GM23338 (cell line): ENCODE data around the gene C2CD3. TPM values are rescaled to one million over a fixed set of nuclear protein-coding genes. Genes with fewer than 3 reads are reported as not detected.
"Not testable (repeated sequence)": the region's sequence is repeated elsewhere in the genome, so short reads cannot be mapped to it uniquely, and the experiment has no call there.

Source experiments
- ATAC-seq: fragments of 200-7000 bp; cut with Tn5 transposase; 3 replicates; pipeline ENCODE4 v1.9.1; 2020
- DNase-seq: peaks from one replicate; pipeline ENCODE4 v3.0.0-alpha.2; 2015; ENCODE audit warnings: low spot score
- H2AFZ ChIP-seq: fragments of 200-600 bp; sonication (generic); 2 replicates; pipeline ENCODE4 v1.8.0; 2016; ENCODE audit warnings: antibody characterized with exemption, mild to moderate bottlenecking, moderate library complexity
- H3F3A ChIP-seq: fragments of 200-600 bp; sonication (generic); replicated peaks from 2 replicates; pipeline ENCODE4 v1.8.0; 2017; ENCODE audit warnings: antibody characterized with exemption, mixed run types, low read depth
- H3K27ac ChIP-seq: fragments of 200-600 bp; sonication (generic); 2 replicates; pipeline ENCODE4 v1.6.1; 2016; ENCODE audit warnings: low read depth
- H3K27me3 ChIP-seq: fragments of 200-600 bp; sonication (generic); 2 replicates; pipeline ENCODE4 v1.8.0; 2016; ENCODE audit warnings: mild to moderate bottlenecking, mixed run types, moderate library complexity; ENCODE audit not compliant: insufficient read depth
- H3K36me3 ChIP-seq: fragments of 200-600 bp; sonication (generic); 2 replicates; pipeline ENCODE4 v1.8.0; 2016; ENCODE audit warnings: mild to moderate bottlenecking; ENCODE audit not compliant: insufficient read depth
- H3K4me1 ChIP-seq: fragments of 200-600 bp; sonication (generic); 2 replicates; pipeline ENCODE4 v1.8.0; 2016; ENCODE audit warnings: mild to moderate bottlenecking, moderate library complexity; ENCODE audit not compliant: insufficient read depth
- H3K4me2 ChIP-seq: fragments of 200-600 bp; sonication (generic); 2 replicates; pipeline ENCODE4 v1.7.1; 2017; ENCODE audit warnings: mixed run types
- H3K4me3 ChIP-seq: fragments of 200-600 bp; sonication (generic); 2 replicates; pipeline ENCODE4 v1.6.1; 2016; ENCODE audit warnings: mixed run types
- H3K79me2 ChIP-seq: fragments of 200-600 bp; sonication (generic); replicated peaks from 2 replicates; pipeline ENCODE4 v1.8.0; 2017; ENCODE audit warnings: mild to moderate bottlenecking; ENCODE audit not compliant: insufficient read depth
- H3K9me2 ChIP-seq: fragments of 200-600 bp; sonication (generic); 2 replicates; pipeline ENCODE4 v1.8.0; 2017; ENCODE audit not compliant: insufficient read depth
- H4K20me1 ChIP-seq: fragments of 200-600 bp; sonication (generic); replicated peaks from 2 replicates; pipeline ENCODE4 v1.8.0; 2017; ENCODE audit warnings: mild to moderate bottlenecking; ENCODE audit not compliant: insufficient read depth
- H3K27ac Mint-ChIP-seq: 2 replicates; pipeline ENCODE4 v1.8.0; 2020; ENCODE audit warnings: inconsistent platforms, mild to moderate bottlenecking, moderate library complexity, mixed read lengths
- H3K27me3 Mint-ChIP-seq: 3 replicates; pipeline ENCODE4 v1.8.0; 2022; ENCODE audit warnings: low read depth, mild to moderate bottlenecking, moderate library complexity, mixed read lengths, inconsistent platforms; ENCODE audit not compliant: insufficient read depth, poor library complexity
- H3K36me3 Mint-ChIP-seq: 3 replicates; pipeline ENCODE4 v1.8.0; 2021; ENCODE audit warnings: low read depth, mild to moderate bottlenecking, inconsistent platforms, moderate library complexity, mixed read lengths
- H3K4me1 Mint-ChIP-seq: 3 replicates; pipeline ENCODE4 v1.8.0; 2020; ENCODE audit warnings: mild to moderate bottlenecking, inconsistent platforms, mixed read lengths
- H3K4me3 Mint-ChIP-seq: 3 replicates; pipeline ENCODE4 v1.8.0; 2021; ENCODE audit warnings: moderate library complexity, mild to moderate bottlenecking, inconsistent platforms, mixed read lengths
- H3K9me3 Mint-ChIP-seq: 3 replicates; pipeline ENCODE4 v1.8.0; 2020; ENCODE audit warnings: moderate library complexity, mild to moderate bottlenecking, inconsistent platforms, mixed read lengths
- CREB1 ChIP-seq: fragments of 250-450 bp; sonication (Bioruptor Pico); IDR thresholded peaks from 2 replicates; pipeline ENCODE4 v1.5.0; 2020; ENCODE audit warnings: low read depth, mild to moderate bottlenecking, moderate library complexity
- ETS1 ChIP-seq: IDR thresholded peaks from 2 replicates; pipeline ENCODE4 v1.6.1; 2016; ENCODE audit warnings: antibody characterized with exemption
- NANOG ChIP-seq: IDR thresholded peaks from 2 replicates; pipeline ENCODE4 v1.6.1; 2016; ENCODE audit warnings: antibody characterized with exemption, borderline replicate concordance
- REST ChIP-seq: IDR thresholded peaks from one replicate; pipeline ENCODE4 v1.6.1; 2018; ENCODE audit warnings: antibody characterized with exemption; ENCODE audit not compliant: unreplicated experiment
- ZNF331 ChIP-seq: fragments of 250-450 bp; sonication (Bioruptor Pico); IDR thresholded peaks from 2 replicates; pipeline ENCODE4 v1.5.0; 2020; ENCODE audit warnings: low read depth, mild to moderate bottlenecking, moderate library complexity
- polyA plus RNA-seq: library from polyadenylated mRNA; unstranded; fragments of >200 nt; fragmentation: Nextera tagmentation; extraction: Ambion mirVana; gene quantifications from 2 replicates; pipeline ENCODE4 v1.2.1, GENCODE V29; 2016
- total RNA-seq: library from RNA; depleted of rRNA; stranded (reverse); fragments of >200 nt; shearing (Covaris generic); gene quantifications from 2 replicates; pipeline ENCODE4 v1.2.3, GENCODE V29; 2014
- TF ChIP-seq, protein P1 (sequence below), 2 experiments: fragments of 200-600 bp in 1 of 2; sonication (generic) in 1 of 2; conservative IDR thresholded peaks; 2 replicates each; pipeline versions ENCODE4 v1.5.1 to v1.6.1; 2016 to 2017; ENCODE audit warnings: antibody characterized with exemption in 2 of 2, low read depth in 2 of 2, mild to moderate bottlenecking in 2 of 2, moderate library complexity in 1 of 2

The C2CD3 gene
- total and polyA plus RNA-seq, 2 experiments from 2014 or later = 15.5 to 29.5 TPM

GRCh38 chr11:74084796-74085541 lies 85.8 kb downstream of the C2CD3 start (continued):
- TF ChIP-seq REST (no peak), NANOG (no peak), ZNF331 (no peak), CREB1 (CRISPR knock-in tag) (no peak)
- TF ChIP-seq, protein P1, sequence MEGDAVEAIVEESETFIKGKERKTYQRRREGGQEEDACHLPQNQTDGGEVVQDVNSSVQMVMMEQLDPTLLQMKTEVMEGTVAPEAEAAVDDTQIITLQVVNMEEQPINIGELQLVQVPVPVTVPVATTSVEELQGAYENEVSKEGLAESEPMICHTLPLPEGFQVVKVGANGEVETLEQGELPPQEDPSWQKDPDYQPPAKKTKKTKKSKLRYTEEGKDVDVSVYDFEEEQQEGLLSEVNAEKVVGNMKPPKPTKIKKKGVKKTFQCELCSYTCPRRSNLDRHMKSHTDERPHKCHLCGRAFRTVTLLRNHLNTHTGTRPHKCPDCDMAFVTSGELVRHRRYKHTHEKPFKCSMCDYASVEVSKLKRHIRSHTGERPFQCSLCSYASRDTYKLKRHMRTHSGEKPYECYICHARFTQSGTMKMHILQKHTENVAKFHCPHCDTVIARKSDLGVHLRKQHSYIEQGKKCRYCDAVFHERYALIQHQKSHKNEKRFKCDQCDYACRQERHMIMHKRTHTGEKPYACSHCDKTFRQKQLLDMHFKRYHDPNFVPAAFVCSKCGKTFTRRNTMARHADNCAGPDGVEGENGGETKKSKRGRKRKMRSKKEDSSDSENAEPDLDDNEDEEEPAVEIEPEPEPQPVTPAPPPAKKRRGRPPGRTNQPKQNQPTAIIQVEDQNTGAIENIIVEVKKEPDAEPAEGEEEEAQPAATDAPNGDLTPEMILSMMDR (conservative IDR thresholded peaks at IDR 0.05; ENCODE audit: low read depth in 2 of 2) = no peak

DNA sequence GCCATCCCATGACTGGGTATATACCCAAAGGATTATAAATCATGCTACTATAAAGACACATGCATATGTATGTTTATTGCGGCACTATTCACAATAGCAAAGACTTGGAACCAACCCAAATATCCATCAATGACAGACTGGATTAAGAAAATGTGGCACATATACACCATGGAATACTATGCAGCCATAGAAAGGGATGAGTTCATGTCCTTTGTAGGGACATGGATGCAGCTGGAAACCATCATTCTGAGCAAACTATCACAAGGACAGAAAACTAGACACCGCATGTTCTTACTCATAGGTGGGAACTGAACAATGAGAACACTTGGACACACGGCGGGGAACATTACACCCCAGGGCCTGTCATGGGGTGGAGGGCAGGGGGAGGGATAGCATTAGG lies 86.9 kb downstream of the C2CD3 start:
- H3K4me2 ChIP-seq, H2AFZ ChIP-seq, H3K27me3 ChIP-seq, H3K79me2 ChIP-seq, H3K4me3 Mint-ChIP-seq, ATAC-seq, H4K20me1 ChIP-seq, H3K9me2 ChIP-seq, H3K27me3 Mint-ChIP-seq, H3K9me3 Mint-ChIP-seq, H3K27ac ChIP-seq, DNase-seq, H3K4me1 ChIP-seq, H3K4me3 ChIP-seq, H3K4me1 Mint-ChIP-seq, H3F3A ChIP-seq, H3K27ac Mint-ChIP-seq, H3K36me3 ChIP-seq: not testable (repeated sequence)
- peaks cover 30% of the 10 kb centered on the region for H3K36me3 Mint-ChIP-seq

DNA sequence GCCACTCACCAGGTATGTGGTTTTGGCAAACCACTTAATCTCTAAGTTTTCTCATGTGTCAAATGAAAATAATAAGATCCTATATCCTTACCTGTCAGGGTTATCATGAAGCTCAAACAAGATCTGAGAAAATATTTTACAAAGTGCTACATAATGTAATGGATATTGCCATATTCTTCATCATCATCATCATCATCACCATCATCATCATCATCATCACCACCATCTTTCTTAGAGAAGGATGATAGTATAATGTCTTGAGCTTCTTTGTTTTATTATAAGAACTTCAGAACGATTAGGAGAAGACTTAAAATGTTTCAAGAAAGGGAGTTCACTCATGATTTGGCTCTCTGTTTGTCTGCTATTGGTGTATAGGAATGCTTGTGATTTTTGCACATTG lies 89.4 kb downstream of the C2CD3 start:
- Histone ChIP-seq H2AFZ (no peak overlapping the region), H3K27ac (no peak overlapping the region), H3K79me2 (no peaks in the 10 kb centered on the region), H3F3A (no peaks in the 10 kb centered on the region), H3K4me2 (no peak overlapping the region), H3K27me3 (no peaks in the 10 kb centered on the region), H3K4me3 (no peak overlapping the region), H3K4me1 (no peaks in the 10 kb centered on the region), H3K9me2 (no peaks in the 10 kb centered on the region), H3K36me3 (peaks cover 8% of the 10 kb centered on the region; the same call in 1 of the 2 replicates), H4K20me1 (no peaks in the 10 kb centered on the region)
- H3K27ac Mint-ChIP-seq = no peak overlapping the region
- no peak overlapping the region for H3K4me3 Mint-ChIP-seq
- peaks cover 3% of the 10 kb centered on the region; the same call in 1 of the 3 replicates for H3K9me3 Mint-ChIP-seq
- peaks cover 37% of the 10 kb centered on the region for H3K36me3 Mint-ChIP-seq
- H3K27me3 Mint-ChIP-seq = peaks cover 2% of the 10 kb centered on the region
- TF ChIP-seq ETS1 (no peak), NANOG (no peak)
- ATAC-seq (no peak), DNase-seq (no peak)
- no peaks in the 10 kb centered on the region for H3K4me1 Mint-ChIP-seq
